Brain pericyte (primary cell): ENCODE data around the gene P2RY2.
"Not testable (repeated sequence)": the region's sequence is repeated elsewhere in the genome, so short reads cannot be mapped to it uniquely, and the experiment has no call there.

ENCODE experiments used
- DNase-seq: peaks from one replicate; pipeline ENCODE4 v3.0.0-alpha.2; 2012; ENCODE audit warnings: low read depth, low spot score

P2RY2 gene

DNA sequence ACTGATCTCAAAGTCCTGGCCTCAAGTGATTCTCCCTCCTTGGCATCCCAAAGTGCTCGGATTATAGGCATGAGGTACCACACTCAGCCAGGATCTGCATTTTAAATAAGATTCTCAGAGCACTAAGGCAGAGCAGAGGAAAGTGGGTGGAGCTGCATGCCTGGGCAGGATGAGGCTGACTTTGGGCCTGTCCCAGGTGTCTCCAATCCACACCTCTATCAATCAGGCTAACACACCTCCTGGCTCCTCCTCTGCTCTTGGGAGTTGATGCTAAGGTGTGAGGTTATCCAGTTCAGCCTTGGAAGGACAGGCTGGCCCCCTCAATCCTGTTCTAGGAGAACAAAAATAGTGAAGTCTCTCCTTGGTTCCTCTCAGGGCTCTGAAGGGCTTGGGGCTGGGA is 30.2 kb upstream of the P2RY2 start:
- no peak for DNase-seq

DNA sequence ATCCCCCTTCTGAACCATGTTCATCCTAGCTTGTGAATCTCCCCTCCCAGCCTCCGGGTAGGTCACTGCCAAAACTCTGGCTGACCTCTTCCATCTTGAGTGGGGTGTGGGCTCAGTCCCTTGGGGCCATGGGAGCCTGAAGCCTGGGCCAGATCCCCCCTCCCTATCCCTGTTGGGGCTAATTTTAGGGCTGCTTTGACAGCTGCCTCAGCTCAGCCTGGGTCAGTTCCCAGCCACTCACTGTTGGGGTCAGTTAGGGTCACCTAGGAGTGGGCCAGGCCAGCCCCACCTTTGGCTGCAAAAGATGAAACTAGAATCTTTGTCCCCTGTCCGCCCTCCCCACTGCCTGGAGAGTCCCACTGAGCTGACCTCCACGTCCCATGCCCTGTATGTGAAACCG is 29.8 kb upstream of the P2RY2 start:
- no peak for DNase-seq

- no peak for DNase-seq
Measured at GRCh38 chr11:73189315-73189714, 28.8 kb upstream of the P2RY2 start.

DNA sequence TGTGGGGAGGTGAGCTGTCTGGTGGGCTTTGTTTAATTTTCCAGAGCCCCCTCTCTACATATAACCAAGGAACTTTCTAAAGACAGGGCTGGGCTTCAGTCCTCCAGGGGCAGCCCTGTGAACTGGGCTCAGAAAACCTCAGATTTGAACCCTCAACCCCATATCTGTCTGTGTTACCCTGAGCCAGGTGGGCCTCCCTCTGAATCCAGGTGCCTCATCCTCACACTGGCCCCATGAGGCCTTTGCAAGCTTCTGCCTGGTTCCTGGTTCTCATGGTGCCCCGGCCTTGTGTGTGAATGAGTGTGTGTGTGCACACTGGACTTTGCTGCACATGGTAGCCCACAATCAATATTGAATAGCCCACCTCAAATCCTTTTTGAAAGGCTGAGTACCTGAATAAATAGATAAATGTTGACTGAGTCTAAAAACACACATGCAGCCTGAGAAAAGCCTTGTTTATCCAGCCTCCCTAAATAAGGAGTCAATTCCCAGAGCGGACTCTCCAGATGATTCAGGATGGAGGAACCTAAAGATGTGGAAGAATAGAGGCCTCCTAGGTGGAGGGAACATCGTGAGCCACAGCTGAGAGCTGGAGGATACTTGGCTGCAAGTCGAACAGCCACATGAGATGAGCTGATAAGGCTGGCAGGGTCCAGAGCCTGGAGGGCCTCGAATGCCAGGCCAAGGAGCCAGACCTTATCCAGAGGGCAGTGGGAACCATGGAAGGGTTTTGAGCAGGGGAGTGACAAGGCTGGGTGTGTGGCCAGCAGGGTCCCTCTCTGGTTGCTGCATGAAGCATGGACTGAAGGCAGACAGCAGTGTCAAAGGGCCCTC is 28.1 kb upstream of the P2RY2 start:
- no peak for DNase-seq

GRCh38 chr11:73190557-73190885 is 27.6 kb upstream of the P2RY2 start:
- DNase-seq = no peak

DNA sequence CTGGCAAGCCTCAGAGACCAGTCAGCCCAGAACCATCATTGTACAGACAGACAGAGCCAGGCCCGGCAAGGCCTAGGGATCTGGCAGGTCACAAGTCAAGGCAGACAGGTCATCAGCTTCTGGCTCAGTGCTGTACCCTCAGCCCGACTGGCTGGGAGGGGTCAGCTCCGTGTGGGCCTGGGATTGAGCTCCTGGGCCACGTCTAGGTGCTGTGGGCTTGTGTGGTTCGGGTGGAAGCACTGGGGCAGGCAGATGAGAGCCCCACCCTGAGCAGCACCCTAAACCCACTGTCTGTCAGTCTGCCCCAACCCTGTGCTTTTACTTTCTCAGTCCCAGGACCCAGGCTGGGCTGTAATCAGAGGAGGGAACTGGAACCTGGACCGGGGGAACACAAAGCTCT is 26.9 kb upstream of the P2RY2 start:
- no peak for DNase-seq

GRCh38 chr11:73192272-73192671 is 25.8 kb upstream of the P2RY2 start:
- DNase-seq = no peak

- DNase-seq = no peak
Measured at GRCh38 chr11:73193251-73194033, 24.6 kb upstream of the P2RY2 start.

DNA sequence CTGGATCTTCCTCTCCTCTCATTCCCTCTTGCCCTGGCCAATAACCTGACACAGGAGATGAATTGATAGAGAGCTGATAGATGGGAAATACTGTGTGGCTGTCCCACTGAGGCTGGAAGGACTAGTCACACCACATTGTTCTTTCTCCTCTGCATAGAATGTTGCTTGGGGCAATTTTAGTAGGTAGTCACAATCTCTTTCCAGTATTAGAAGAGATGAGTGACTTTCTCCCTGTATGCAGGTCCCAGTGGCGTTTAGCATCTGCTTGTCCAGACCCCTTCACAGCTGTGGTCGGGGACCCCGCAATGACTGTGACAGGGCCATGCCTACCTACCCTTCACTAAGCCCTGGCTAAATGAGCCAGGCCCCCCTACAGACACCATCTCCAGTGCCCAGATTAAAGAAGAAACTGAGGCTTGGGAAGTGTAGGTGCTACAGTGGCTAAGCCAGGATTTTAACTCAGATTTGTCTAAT is 24.0 kb upstream of the P2RY2 start:
- DNase-seq = no peak

GRCh38 chr11:73194593-73194992 is 23.5 kb upstream of the P2RY2 start:
- no peak for DNase-seq

GRCh38 chr11:73195191-73196007 is 22.7 kb upstream of the P2RY2 start:
- DNase-seq = no peak

DNA sequence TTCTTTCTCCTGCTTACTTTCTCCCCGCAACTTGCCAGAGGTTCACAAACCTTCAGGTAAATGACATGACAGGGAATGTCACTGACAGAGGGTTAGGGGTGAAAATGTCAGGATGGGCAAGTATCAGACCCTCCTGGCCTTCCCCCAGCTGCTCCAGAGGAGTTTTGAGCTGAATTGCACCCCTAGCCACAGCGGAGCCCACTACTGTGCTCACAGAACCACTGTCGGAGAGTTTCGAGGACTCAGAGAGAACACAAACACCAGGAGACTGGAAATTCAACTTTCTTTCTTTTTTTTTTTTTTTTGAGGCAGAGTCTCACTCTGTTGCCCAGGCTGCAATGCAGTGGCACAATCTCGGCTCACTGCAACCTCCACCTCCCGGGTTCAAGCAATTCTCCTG is 21.5 kb upstream of the P2RY2 start:
- DNase-seq = no peak

DNA sequence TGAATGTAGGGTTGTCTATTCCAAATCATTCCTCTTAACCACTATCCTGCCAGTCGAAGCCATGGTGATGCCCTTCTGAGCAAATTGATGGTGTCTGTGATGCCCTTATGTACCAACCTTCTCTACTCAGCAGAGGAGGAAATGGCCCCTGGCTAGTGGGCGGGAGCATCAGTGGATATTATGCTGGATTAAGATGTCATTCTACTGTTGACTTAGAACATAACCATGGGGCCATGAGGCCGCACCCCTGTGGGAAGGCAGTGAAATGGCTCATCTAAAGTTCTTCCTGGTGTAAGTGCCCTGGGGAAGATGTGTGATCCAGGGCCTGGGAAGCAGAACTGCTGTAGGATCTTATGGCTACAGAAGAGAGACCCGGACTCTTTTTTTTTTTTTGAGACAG is 20.7 kb upstream of the P2RY2 start:
- DNase-seq = no peak

- not testable (repeated sequence) for DNase-seq
Measured at GRCh38 chr11:73197787-73198186, 20.3 kb upstream of the P2RY2 start.

DNA sequence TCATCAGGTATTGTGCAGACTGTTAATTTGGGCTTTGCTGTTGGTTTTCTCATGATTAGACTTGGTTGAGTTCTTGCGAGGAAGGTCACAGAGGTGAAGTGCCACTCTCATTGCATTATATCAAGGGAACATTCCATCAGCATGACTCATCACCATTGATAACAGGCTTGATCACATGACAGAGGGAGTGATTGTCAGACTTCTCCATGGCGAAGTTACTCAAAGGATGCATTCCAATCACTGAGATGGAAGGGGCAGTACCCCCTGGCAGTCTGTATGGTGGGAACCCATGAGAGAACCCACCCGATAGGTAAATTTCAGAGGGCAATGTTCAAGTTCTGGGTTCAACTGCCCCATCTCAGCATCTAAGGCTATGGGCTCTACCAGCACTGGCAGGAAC is 19.4 kb upstream of the P2RY2 start:
- no peak for DNase-seq

DNA sequence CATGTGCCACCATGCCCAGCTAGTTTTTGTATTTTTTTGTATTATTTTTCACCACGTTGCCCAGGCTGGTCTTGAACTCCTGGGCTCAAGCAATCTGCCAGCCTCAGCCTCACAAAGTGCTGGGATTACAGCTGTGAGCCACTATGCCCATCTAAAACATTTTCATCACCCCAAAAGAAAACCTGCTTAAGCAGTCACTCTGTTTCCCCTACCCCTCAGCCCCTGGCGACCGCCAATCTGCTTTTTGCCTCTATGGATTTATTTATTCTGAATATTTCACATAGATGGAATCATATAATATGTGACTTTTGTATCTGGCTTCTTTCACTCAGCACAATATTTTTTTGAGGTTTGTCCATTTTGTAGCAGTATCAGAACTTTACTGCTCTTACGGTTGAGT is 18.6 kb upstream of the P2RY2 start:
- DNase-seq = no peak

DNA sequence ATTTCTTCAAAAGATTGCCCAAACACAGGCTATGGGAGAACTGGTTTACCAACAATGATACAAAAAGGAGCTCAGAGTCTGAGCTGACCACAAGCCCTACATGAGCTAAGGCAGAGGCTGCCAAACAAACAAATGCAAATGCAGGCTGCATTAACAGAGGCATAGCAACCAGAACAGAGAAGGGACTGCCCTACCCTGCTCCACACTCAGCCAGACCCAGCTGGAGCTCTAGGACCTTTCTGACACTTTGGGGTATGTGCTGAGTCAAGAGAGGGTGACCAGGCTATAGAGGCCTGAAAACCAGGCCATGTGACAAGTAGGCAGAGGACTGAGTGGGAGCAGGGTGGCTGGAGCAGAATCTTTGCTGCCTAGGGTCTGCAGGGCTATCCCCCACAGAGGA is 17.8 kb upstream of the P2RY2 start:
- DNase-seq = no peak

GRCh38 chr11:73201249-73201648 is 16.8 kb upstream of the P2RY2 start:
- no peak for DNase-seq

- DNase-seq = no peak
Measured at GRCh38 chr11:73201888-73202780, 15.9 kb upstream of the P2RY2 start.

GRCh38 chr11:73203322-73203721 is 14.8 kb upstream of the P2RY2 start:
- no peak for DNase-seq

GRCh38 chr11:73203790-73204189 is 14.3 kb upstream of the P2RY2 start:
- no peak for DNase-seq
